Hematopoietic multipotent progenitor cell treated with erythropoietin and hydrocortisone succinate and interleukin-3 and kit ligand, for 8 days (in vitro differentiated cells): Measurements from ENCODE around the gene CNN2.

Experiments
- DNase-seq: peaks from one replicate; pipeline ENCODE4 v3.0.0-alpha.2; 2015

The CNN2 gene

GRCh38 chr19:1032264-1032867 lies 6.0 kb downstream of the CNN2 start:
- DNase-seq = no peak

GRCh38 chr19:1035998-1036621 lies 9.7 kb downstream of the CNN2 start:
- no peak for DNase-seq

GRCh38 chr19:1037621-1038064 lies 11.2 kb downstream of the CNN2 start:
- DNase-seq = no peak

GRCh38 chr19:1038978-1039645 lies 12.7 kb downstream of the CNN2 start:
- DNase-seq = peak; percentile 21

GRCh38 chr19:1039646-1040475 lies 13.5 kb downstream of the CNN2 start, which contains the start of gene ABCA7:
Gene ABCA7, plus strand, starts transcription at chr19:1040107. Its CDS starts 1,255 bp downstream, at chr19:1041362.
- DNase-seq = peak; percentile 97

- peak; percentile 99 for DNase-seq
Observed at GRCh38 chr19:1040476-1041271, 14.3 kb downstream of the CNN2 start.

GRCh38 chr19:1041272-1041834 lies 14.9 kb downstream of the CNN2 start:
- DNase-seq = no peak

GRCh38 chr19:1041835-1042685 lies 15.7 kb downstream of the CNN2 start:
- DNase-seq = no peak

- peak; percentile 7 for DNase-seq
Observed at GRCh38 chr19:1042689-1043511, 16.5 kb downstream of the CNN2 start.

GRCh38 chr19:1045247-1045603 lies 18.8 kb downstream of the CNN2 start:
- DNase-seq = peak; percentile 89

- no peak for DNase-seq
Observed at GRCh38 chr19:1046117-1046626, 19.8 kb downstream of the CNN2 start.

GRCh38 chr19:1046836-1047695 lies 20.7 kb downstream of the CNN2 start:
- no peak for DNase-seq

GRCh38 chr19:1047696-1048147 lies 21.3 kb downstream of the CNN2 start:
- DNase-seq = no peak

GRCh38 chr19:1049106-1049505 lies 22.7 kb downstream of the CNN2 start:
- DNase-seq = no peak

- no peak for DNase-seq
Observed at GRCh38 chr19:1049800-1050199, 23.4 kb downstream of the CNN2 start.

GRCh38 chr19:1050989-1051788 lies 24.8 kb downstream of the CNN2 start:
- DNase-seq = no peak

- DNase-seq = no peak
Observed at GRCh38 chr19:1051791-1052190, 25.4 kb downstream of the CNN2 start.
